Astrocyte of the spinal cord (primary cell): ENCODE data around the gene SPACA5B.
"Not testable (repeated sequence)": the region's sequence is repeated elsewhere in the genome, so short reads cannot be mapped to it uniquely, and the experiment has no call there.

Source experiments
- DNase-seq: peaks from one replicate; pipeline ENCODE4 v3.0.0; 2011; ENCODE audit warnings: low read depth, low spot score
- H3K4me3 ChIP-seq: 2 replicates; pipeline ENCODE4 v1.5.1; 2011; ENCODE audit warnings: low read depth, mild to moderate bottlenecking, low read length, moderate library complexity
- CTCF ChIP-seq: IDR thresholded peaks from 2 replicates; pipeline ENCODE4 v1.5.1; 2012; ENCODE audit warnings: low read depth, mild to moderate bottlenecking, low read length, inconsistent platforms
- in situ Hi-C: cut with HindIII; loops from 2 replicates; pipeline ENCODE4 v1.10.0; 2017; ENCODE audit warnings: low sequenced_read_pairs

The SPACA5B gene

DNA sequence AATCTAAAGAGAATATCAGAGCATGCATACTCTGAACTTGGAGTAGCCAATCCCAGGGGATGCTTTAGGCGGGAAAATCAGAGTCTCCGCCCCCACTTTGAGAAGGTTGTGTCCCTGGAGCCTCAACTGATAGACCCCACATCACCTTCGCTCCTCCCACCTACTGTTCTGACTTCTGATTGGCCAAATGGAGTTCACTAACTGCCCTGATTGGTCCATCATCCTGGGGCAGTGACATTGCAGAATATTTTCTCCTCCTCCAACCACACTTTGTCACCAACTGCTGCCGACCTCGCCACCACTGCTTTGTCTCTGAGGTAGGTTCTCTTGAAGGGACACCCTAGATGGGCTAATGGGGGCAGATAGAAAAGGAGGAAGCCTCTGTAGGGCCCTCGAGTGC lies 22.7 kb upstream of the SPACA5B start:
- no peak for TF ChIP-seq CTCF
- no peak for DNase-seq
- H3K4me3 ChIP-seq = no peak overlapping the region
- in situ Hi-C loops = no loop called here

DNA sequence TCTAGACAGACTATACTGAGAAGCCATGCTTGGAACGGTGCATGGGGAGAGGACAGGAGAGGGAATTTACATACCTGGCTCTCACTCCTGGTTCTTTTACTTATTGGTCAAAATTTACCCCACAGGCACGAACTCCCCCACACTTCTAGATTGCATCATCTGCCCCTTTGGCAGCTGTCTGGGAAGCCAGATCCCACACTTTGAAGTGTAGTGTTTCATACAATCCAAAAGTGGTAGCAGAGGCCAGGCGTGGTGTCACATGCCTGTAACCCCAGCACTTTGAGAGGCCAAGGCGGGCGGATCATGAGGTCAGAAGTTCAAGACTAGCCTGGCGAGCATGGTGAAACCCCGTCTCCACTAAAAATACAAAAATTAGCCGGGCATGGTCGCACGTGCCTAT lies 5.1 kb upstream of the SPACA5B start:
- H3K4me3 ChIP-seq, in situ Hi-C loops, DNase-seq: not testable (repeated sequence)

GRCh38 chrX:48132308-48132844 lies 1.9 kb downstream of the SPACA5B start:
- H3K4me3 ChIP-seq, DNase-seq, in situ Hi-C loops: not testable (repeated sequence)

DNA sequence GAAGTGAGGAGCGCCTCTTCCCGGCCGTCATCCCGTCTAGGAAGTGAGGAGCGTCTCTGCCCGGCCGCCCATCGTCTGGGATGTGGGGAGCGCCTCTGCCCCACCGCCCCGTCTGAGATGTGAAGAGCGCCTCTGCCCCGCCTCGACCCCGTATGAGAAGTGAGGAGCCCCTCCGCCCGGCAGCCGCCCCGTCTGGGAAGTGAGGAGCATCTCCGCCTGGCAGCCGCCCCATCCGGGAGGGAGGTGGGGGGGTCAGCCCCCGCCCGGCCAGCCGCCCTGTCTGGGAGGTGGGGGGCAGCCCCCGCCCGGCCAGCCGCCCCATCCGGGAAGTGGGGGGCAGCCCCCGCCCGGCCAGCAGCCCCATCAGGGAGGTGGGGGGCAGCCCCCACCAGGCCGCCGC lies 8.7 kb downstream of the SPACA5B start:
- H3K4me3 ChIP-seq, DNase-seq, in situ Hi-C loops: not testable (repeated sequence)

DNA sequence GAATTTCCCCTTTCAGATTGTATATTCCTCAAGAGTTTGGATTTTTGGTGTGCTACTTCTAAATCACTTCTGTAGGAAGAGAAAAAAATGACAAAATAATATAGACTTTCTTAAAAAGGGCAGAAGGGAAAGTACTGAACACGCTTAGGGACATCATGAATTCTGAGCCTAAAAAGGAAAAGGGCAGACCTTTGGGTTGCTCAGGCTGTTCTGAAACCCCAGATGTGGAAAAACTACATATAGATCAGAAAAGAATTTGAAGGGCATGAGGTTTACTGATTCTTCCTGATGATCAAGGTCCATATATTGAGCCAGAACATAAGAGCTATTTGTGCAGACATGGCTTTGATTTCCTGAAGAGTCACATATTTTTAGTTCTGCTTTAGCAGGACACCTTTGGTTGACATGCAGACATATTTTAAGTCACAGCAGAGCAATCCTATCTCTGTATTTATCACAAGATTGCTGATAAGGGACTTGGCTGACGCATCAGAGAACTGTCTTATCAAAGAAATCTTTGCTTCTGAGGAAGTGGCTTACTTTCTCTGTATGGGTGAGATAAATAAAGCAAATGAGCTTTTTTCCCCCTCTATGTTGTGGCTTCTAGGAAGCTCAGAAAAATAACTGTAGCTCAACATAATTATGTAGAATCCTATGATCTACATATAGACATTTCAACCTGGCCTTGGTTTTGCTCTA lies 11.5 kb downstream of the SPACA5B start:
- H3K4me3 ChIP-seq, DNase-seq, in situ Hi-C loops: not testable (repeated sequence)

DNA sequence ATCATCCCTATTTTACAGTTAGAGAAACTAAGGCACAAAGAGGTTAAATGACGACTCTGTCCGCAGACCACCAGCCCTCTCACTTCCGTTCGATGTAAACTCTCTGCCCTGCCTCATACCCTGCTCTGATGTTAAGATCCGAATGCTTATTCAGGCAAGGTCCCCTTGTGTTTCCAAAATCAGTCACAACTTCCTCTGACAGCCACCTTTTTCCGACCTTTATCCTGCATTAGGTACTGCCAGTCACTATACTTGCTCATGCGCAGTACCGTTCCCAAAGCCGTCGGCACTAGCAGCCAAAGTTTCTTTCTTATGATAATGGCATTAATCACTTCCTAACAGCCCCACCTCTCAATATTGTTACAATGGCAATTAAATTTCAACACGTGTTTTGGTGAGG lies 12.3 kb downstream of the SPACA5B start:
- in situ Hi-C loops, H3K4me3 ChIP-seq, DNase-seq: not testable (repeated sequence)

- no peak overlapping the region for H3K4me3 ChIP-seq
- in situ Hi-C loops = no loop called here
- DNase-seq = no peak
- no peak for TF ChIP-seq CTCF
Measured at GRCh38 chrX:48153769-48154168, 23.3 kb downstream of the SPACA5B start.

GRCh38 chrX:48154796-48155195 lies 24.4 kb downstream of the SPACA5B start:
- H3K4me3 ChIP-seq = no peak overlapping the region
- TF ChIP-seq CTCF = no peak
- DNase-seq = no peak
- in situ Hi-C loops = no loop called here

DNA sequence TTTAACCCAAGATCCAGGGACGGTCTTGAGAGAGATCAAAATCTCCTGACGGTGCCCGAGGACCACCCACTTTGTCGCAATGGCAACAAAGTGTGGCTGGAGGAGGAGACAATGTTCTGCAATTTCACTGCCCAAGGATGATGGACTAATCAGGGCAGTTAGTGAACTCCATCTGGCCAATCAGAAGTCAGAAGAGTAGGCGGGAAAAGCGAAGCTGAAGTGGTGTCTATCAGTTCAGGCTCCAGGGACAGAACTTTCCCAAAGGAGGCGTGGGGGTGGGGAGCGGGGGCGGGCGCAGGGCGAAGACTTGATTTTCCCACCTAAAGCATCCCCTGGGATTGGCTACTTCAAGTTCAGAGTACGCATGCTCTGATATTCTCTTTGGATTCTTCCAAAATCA lies 25.6 kb downstream of the SPACA5B start:
- no peak overlapping the region for H3K4me3 ChIP-seq
- no peak for DNase-seq
- in situ Hi-C loops = no loop called here

More for the DNA sequence above, 25.6 kb downstream of the SPACA5B start:
- TF ChIP-seq CTCF = no peak
